ENCODE results near the gene NRG3.

NRG3 gene

GRCh38 chr10:82497439-82497838 is 622.4 kb downstream of the NRG3 start:
- H3K36me3 ChIP-seq (ENCODE audit: insufficient read depth, low read length), result no peaks in the 10 kb centered on the region
- H3K27me3 ChIP-seq (ENCODE audit: control insufficient read depth, insufficient read depth, low read length), result no peaks in the 10 kb centered on the region
- no peaks in the 10 kb centered on the region for H3K4me1 ChIP-seq (ENCODE audit: control insufficient read depth, insufficient read depth, low read length)
- peaks cover 15% of the 10 kb centered on the region for H3K9me3 ChIP-seq (replicated peaks; ENCODE audit: low read length)
- H3K4me2 ChIP-seq (ENCODE audit: low read length), result no peak overlapping the region
- no peak overlapping the region for H3K4me3 ChIP-seq (ENCODE audit: low read length)
- H3K9ac ChIP-seq (ENCODE audit: low read depth, low read length), result no peak overlapping the region

- H3K4me2 ChIP-seq (ENCODE audit: low read length), result no peak overlapping the region
- H3K4me1 ChIP-seq (ENCODE audit: control insufficient read depth, insufficient read depth, low read length), result no peaks in the 10 kb centered on the region
- no peak overlapping the region for H3K9ac ChIP-seq (ENCODE audit: low read depth, low read length)
- H3K27me3 ChIP-seq (ENCODE audit: control insufficient read depth, insufficient read depth, low read length), result no peaks in the 10 kb centered on the region
- no peak overlapping the region for H3K4me3 ChIP-seq (ENCODE audit: low read length)
- H3K36me3 ChIP-seq (ENCODE audit: insufficient read depth, low read length), result no peaks in the 10 kb centered on the region
- peaks cover 15% of the 10 kb centered on the region for H3K9me3 ChIP-seq (replicated peaks; ENCODE audit: low read length)
Observed at GRCh38 chr10:82498976-82499375, 624.0 kb downstream of the NRG3 start.

- no peak overlapping the region for H3K4me2 ChIP-seq (ENCODE audit: low read length)
- no peaks in the 10 kb centered on the region for H3K36me3 ChIP-seq (ENCODE audit: insufficient read depth, low read length)
- H3K9me3 ChIP-seq (replicated peaks; ENCODE audit: low read length), result peaks cover 12% of the 10 kb centered on the region
- H3K27me3 ChIP-seq (ENCODE audit: control insufficient read depth, insufficient read depth, low read length), result no peaks in the 10 kb centered on the region
- no peak overlapping the region for H3K9ac ChIP-seq (ENCODE audit: low read depth, low read length)
- no peak overlapping the region for H3K4me3 ChIP-seq (ENCODE audit: low read length)
- H3K4me1 ChIP-seq (ENCODE audit: control insufficient read depth, insufficient read depth, low read length), result no peaks in the 10 kb centered on the region
Observed at GRCh38 chr10:82505009-82505408, 630.0 kb downstream of the NRG3 start.

- H3K36me3 ChIP-seq (ENCODE audit: insufficient read depth, low read length), result no peaks in the 10 kb centered on the region
- no peak overlapping the region for H3K4me3 ChIP-seq (ENCODE audit: low read length)
- no peak overlapping the region for H3K4me2 ChIP-seq (ENCODE audit: low read length)
- no peaks in the 10 kb centered on the region for H3K4me1 ChIP-seq (ENCODE audit: control insufficient read depth, insufficient read depth, low read length)
- no peak overlapping the region for H3K9ac ChIP-seq (ENCODE audit: low read depth, low read length)
- peaks cover 14% of the 10 kb centered on the region for H3K9me3 ChIP-seq (replicated peaks; ENCODE audit: low read length)
- H3K27me3 ChIP-seq (ENCODE audit: control insufficient read depth, insufficient read depth, low read length), result no peaks in the 10 kb centered on the region
Observed at GRCh38 chr10:82506680-82507376, 631.8 kb downstream of the NRG3 start.

- H3K4me1 ChIP-seq (ENCODE audit: control insufficient read depth, insufficient read depth, low read length), result no peaks in the 10 kb centered on the region
- peaks cover 7% of the 10 kb centered on the region for H3K9me3 ChIP-seq (replicated peaks; ENCODE audit: low read length)
- no peaks in the 10 kb centered on the region for H3K27me3 ChIP-seq (ENCODE audit: control insufficient read depth, insufficient read depth, low read length)
- H3K36me3 ChIP-seq (ENCODE audit: insufficient read depth, low read length), result no peaks in the 10 kb centered on the region
- H3K4me2 ChIP-seq (ENCODE audit: low read length), result no peak overlapping the region
- H3K4me3 ChIP-seq (ENCODE audit: low read length), result no peak overlapping the region
- H3K9ac ChIP-seq (ENCODE audit: low read depth, low read length), result no peak overlapping the region
Observed at GRCh38 chr10:82515256-82515655, 640.3 kb downstream of the NRG3 start.

GRCh38 chr10:82529062-82529461 is 654.1 kb downstream of the NRG3 start:
- Histone ChIP-seq H3K4me2 (ENCODE audit: low read length) (no peak overlapping the region), H3K4me1 (ENCODE audit: control insufficient read depth, insufficient read depth, low read length) (no peaks in the 10 kb centered on the region), H3K9ac (ENCODE audit: low read depth, low read length) (no peak overlapping the region), H3K27me3 (ENCODE audit: control insufficient read depth, insufficient read depth, low read length) (no peaks in the 10 kb centered on the region), H3K36me3 (ENCODE audit: insufficient read depth, low read length) (no peaks in the 10 kb centered on the region), H3K4me3 (ENCODE audit: low read length) (no peak overlapping the region), H3K9me3 (replicated peaks; ENCODE audit: low read length) (peaks cover 4% of the 10 kb centered on the region)

- Histone ChIP-seq H3K4me1 (ENCODE audit: control insufficient read depth, insufficient read depth, low read length) (no peaks in the 10 kb centered on the region), H3K4me2 (ENCODE audit: low read length) (no peak overlapping the region), H3K9ac (ENCODE audit: low read depth, low read length) (no peak overlapping the region), H3K36me3 (ENCODE audit: insufficient read depth, low read length) (no peaks in the 10 kb centered on the region), H3K9me3 (replicated peaks; ENCODE audit: low read length) (no peaks in the 10 kb centered on the region), H3K4me3 (ENCODE audit: low read length) (no peak overlapping the region), H3K27me3 (ENCODE audit: control insufficient read depth, insufficient read depth, low read length) (no peaks in the 10 kb centered on the region)
Observed at GRCh38 chr10:82535457-82535856, 660.5 kb downstream of the NRG3 start.

GRCh38 chr10:82536668-82537067 is 661.7 kb downstream of the NRG3 start:
- H3K9me3 ChIP-seq (replicated peaks; ENCODE audit: low read length), result no peaks in the 10 kb centered on the region
- no peaks in the 10 kb centered on the region for H3K4me1 ChIP-seq (ENCODE audit: control insufficient read depth, insufficient read depth, low read length)
- H3K9ac ChIP-seq (ENCODE audit: low read depth, low read length), result no peak overlapping the region
- no peak overlapping the region for H3K4me2 ChIP-seq (ENCODE audit: low read length)
- H3K4me3 ChIP-seq (ENCODE audit: low read length), result no peak overlapping the region
- H3K27me3 ChIP-seq (ENCODE audit: control insufficient read depth, insufficient read depth, low read length), result no peaks in the 10 kb centered on the region
- H3K36me3 ChIP-seq (ENCODE audit: insufficient read depth, low read length), result no peaks in the 10 kb centered on the region

- no peak overlapping the region for H3K9ac ChIP-seq (ENCODE audit: low read depth, low read length)
- no peaks in the 10 kb centered on the region for H3K9me3 ChIP-seq (replicated peaks; ENCODE audit: low read length)
- H3K36me3 ChIP-seq (ENCODE audit: insufficient read depth, low read length), result no peaks in the 10 kb centered on the region
- H3K27me3 ChIP-seq (ENCODE audit: control insufficient read depth, insufficient read depth, low read length), result no peaks in the 10 kb centered on the region
- H3K4me3 ChIP-seq (ENCODE audit: low read length), result no peak overlapping the region
- no peaks in the 10 kb centered on the region for H3K4me1 ChIP-seq (ENCODE audit: control insufficient read depth, insufficient read depth, low read length)
- H3K4me2 ChIP-seq (ENCODE audit: low read length), result no peak overlapping the region
Observed at GRCh38 chr10:82538272-82538671, 663.3 kb downstream of the NRG3 start.

- Histone ChIP-seq H3K9ac (ENCODE audit: low read depth, low read length) (no peak overlapping the region), H3K4me3 (ENCODE audit: low read length) (no peak overlapping the region), H3K27me3 (ENCODE audit: control insufficient read depth, insufficient read depth, low read length) (no peaks in the 10 kb centered on the region), H3K36me3 (ENCODE audit: insufficient read depth, low read length) (no peaks in the 10 kb centered on the region), H3K4me1 (ENCODE audit: control insufficient read depth, insufficient read depth, low read length) (no peaks in the 10 kb centered on the region), H3K4me2 (ENCODE audit: low read length) (no peak overlapping the region), H3K9me3 (replicated peaks; ENCODE audit: low read length) (no peaks in the 10 kb centered on the region)
Observed at GRCh38 chr10:82543631-82544030, 668.6 kb downstream of the NRG3 start.

- Histone ChIP-seq H3K9ac (ENCODE audit: low read depth, low read length) (no peak overlapping the region), H3K4me2 (ENCODE audit: low read length) (no peak overlapping the region), H3K36me3 (ENCODE audit: insufficient read depth, low read length) (no peaks in the 10 kb centered on the region), H3K27me3 (ENCODE audit: control insufficient read depth, insufficient read depth, low read length) (no peaks in the 10 kb centered on the region), H3K4me1 (ENCODE audit: control insufficient read depth, insufficient read depth, low read length) (no peaks in the 10 kb centered on the region), H3K9me3 (replicated peaks; ENCODE audit: low read length) (no peaks in the 10 kb centered on the region), H3K4me3 (ENCODE audit: low read length) (no peak overlapping the region)
Observed at GRCh38 chr10:82544377-82544776, 669.4 kb downstream of the NRG3 start.

GRCh38 chr10:82551506-82551905 is 676.5 kb downstream of the NRG3 start:
- no peak overlapping the region for H3K4me3 ChIP-seq (ENCODE audit: low read length)
- no peaks in the 10 kb centered on the region for H3K9me3 ChIP-seq (replicated peaks; ENCODE audit: low read length)
- no peaks in the 10 kb centered on the region for H3K4me1 ChIP-seq (ENCODE audit: control insufficient read depth, insufficient read depth, low read length)
- H3K36me3 ChIP-seq (ENCODE audit: insufficient read depth, low read length), result no peaks in the 10 kb centered on the region
- H3K27me3 ChIP-seq (ENCODE audit: control insufficient read depth, insufficient read depth, low read length), result no peaks in the 10 kb centered on the region
- H3K9ac ChIP-seq (ENCODE audit: low read depth, low read length), result no peak overlapping the region
- H3K4me2 ChIP-seq (ENCODE audit: low read length), result no peak overlapping the region

All from skeletal muscle satellite cell (primary cell).